Mammary epithelial cell (primary cell): Measurements from ENCODE around the gene HHAT.

ENCODE experiments used
- CTCF ChIP-seq, 2 donors: IDR thresholded peaks in 1 of 2; conservative IDR thresholded peaks in 1 of 2; 2 replicates each; pipeline ENCODE4 v1.5.1; 2011 to 2012; ENCODE audit warnings: inconsistent platforms in 2 of 2, low read length in 2 of 2, mild to moderate bottlenecking in 2 of 2, control low read depth in 1 of 2, low read depth in 1 of 2; ENCODE audit not compliant: insufficient read depth in 1 of 2; ENCODE audit errors: extremely low read depth in 1 of 2
- EZH2 ChIP-seq: IDR thresholded peaks from 2 replicates; pipeline ENCODE4 v1.6.1; 2012; ENCODE audit warnings: low read length, inconsistent platforms, borderline replicate concordance

GRCh38 chr1:210367566-210367965, 38.9 kb downstream of the HHAT start:
- TF ChIP-seq CTCF (conservative IDR thresholded peaks at IDR 0.05 in 1 of 2, IDR thresholded peaks at IDR 0.05 in 1 of 2; ENCODE audit: extremely low read depth in 1 of 2, insufficient read depth in 1 of 2, low read depth in 1 of 2, low read length in 2 of 2) (no peak), EZH2 (no peak)
